ENCODE results near the gene TXNRD2. TPM values are rescaled to one million over a fixed set of nuclear protein-coding genes. Genes with fewer than 3 reads are reported as not detected.
"Not testable (repeated sequence)": the region's sequence is repeated elsewhere in the genome, so short reads cannot be mapped to it uniquely, and the experiment has no call there.

Gene TXNRD2
- total RNA-seq, 1 donor from 2014 or later, result 15.0 TPM

- DNase-seq (ENCODE audit: low read depth), result no peak
Observed at GRCh38 chr22:19844377-19845053, 97.1 kb downstream of the TXNRD2 start.

GRCh38 chr22:19843857-19844376 is 97.7 kb downstream of the TXNRD2 start:
- no peak for DNase-seq (ENCODE audit: low read depth)

- DNase-seq (ENCODE audit: low read depth), result no peak
Observed at GRCh38 chr22:19843107-19843856, 98.3 kb downstream of the TXNRD2 start.

- no peak for DNase-seq (ENCODE audit: low read depth)
Observed at GRCh38 chr22:19842393-19843106, 99.1 kb downstream of the TXNRD2 start.

- no peak for DNase-seq (ENCODE audit: low read depth)
Observed at GRCh38 chr22:19841641-19842392, 99.8 kb downstream of the TXNRD2 start.

- no peak for DNase-seq (ENCODE audit: low read depth)
Observed at GRCh38 chr22:19840955-19841640, 100.5 kb downstream of the TXNRD2 start.

- DNase-seq (ENCODE audit: low read depth), result no peak
Observed at GRCh38 chr22:19840059-19840458, 101.6 kb downstream of the TXNRD2 start.

GRCh38 chr22:19837915-19838314 is 103.7 kb downstream of the TXNRD2 start:
- DNase-seq (ENCODE audit: low read depth), result no peak

GRCh38 chr22:19836512-19836911 is 105.1 kb downstream of the TXNRD2 start:
- no peak for DNase-seq (ENCODE audit: low read depth)

- no peak for DNase-seq (ENCODE audit: low read depth)
Observed at GRCh38 chr22:19834599-19834998, 107.0 kb downstream of the TXNRD2 start.

GRCh38 chr22:19833327-19833726 is 108.3 kb downstream of the TXNRD2 start:
- not testable (repeated sequence) for DNase-seq (ENCODE audit: low read depth)

- DNase-seq (ENCODE audit: low read depth), result no peak
Observed at GRCh38 chr22:19832476-19833108, 109.0 kb downstream of the TXNRD2 start.

- DNase-seq (ENCODE audit: low read depth), result not testable (repeated sequence)
Observed at GRCh38 chr22:19831979-19832378, 109.6 kb downstream of the TXNRD2 start.

- no peak for DNase-seq (ENCODE audit: low read depth)
Observed at GRCh38 chr22:19831016-19831415, 110.6 kb downstream of the TXNRD2 start.

GRCh38 chr22:19828035-19828401 is 113.6 kb downstream of the TXNRD2 start:
- DNase-seq (ENCODE audit: low read depth), result no peak

- no peak for DNase-seq (ENCODE audit: low read depth)
Observed at GRCh38 chr22:19827341-19828034, 114.1 kb downstream of the TXNRD2 start.

- DNase-seq (ENCODE audit: low read depth), result no peak
Observed at GRCh38 chr22:19826619-19826950, 115.0 kb downstream of the TXNRD2 start.

- no peak for DNase-seq (ENCODE audit: low read depth)
Observed at GRCh38 chr22:19825904-19826618, 115.6 kb downstream of the TXNRD2 start.
